K562 (cell line): ENCODE data around the gene CABP4. TPM values are rescaled to one million over a fixed set of nuclear protein-coding genes. Genes with fewer than 3 reads are reported as not detected.

Experiments
- ATAC-seq: fragments of 200-7000 bp; cut with Tn5 transposase; 3 replicates; pipeline ENCODE4 v1.9.1; 2020; ENCODE audit warnings: moderate library complexity
- BruUV-seq: library from RNA; stranded (reverse); fragments of 400-500 nt; replicated peaks from 2 replicates; lab custom pipeline; 2021; lab: Mats Ljungman, UMichigan
- CTCF ChIA-PET: fragments of 300-600 bp; formaldehyde crosslinking; extraction: SDS; loops from one replicate; lab custom pipeline; 2021; ENCODE audit warnings: low intra/inter-chr PET ratio; lab: Yijun Ruan, JAX
- POLR2A ChIA-PET: fragments of 300-600, 350-650 bp; sonication (Branson Sonifier 250); formaldehyde crosslinking; extraction: SDS; loops from one replicate; lab custom pipeline; 2021; ENCODE audit warnings: antibody characterized with exemption, inconsistent platforms; lab: Yijun Ruan, JAX
- DNase-seq, 4 experiments: peaks; one replicate each; pipeline versions ENCODE4 v3.0.0 to v3.0.0-alpha.2; 2011 to 2018; ENCODE audit warnings: low spot score in 3 of 4, mixed read lengths in 3 of 4; ENCODE audit errors: extremely low read depth in 1 of 4
- FAIRE-seq: peaks from 2 replicates; lab custom pipeline; 2011; peaks lifted over from hg19 to GRCh38; lab: Jason Lieb, UNC
- H2AFZ ChIP-seq: 2 replicates; pipeline ENCODE4 v1.6.0; 2011; ENCODE audit warnings: low read depth, low read length, control low read depth, inconsistent platforms
- H3K27ac ChIP-seq: fragments of 200-600 bp; 3 replicates; pipeline ENCODE4 v1.8.0; 2011; ENCODE audit warnings: low read depth, mild to moderate bottlenecking, control low read depth, inconsistent platforms, low read length, moderate library complexity, mixed read lengths; ENCODE audit errors: extremely low read depth
- H3K27me3 ChIP-seq, 2 experiments: fragments of 300-600 bp in 1 of 2; 2 replicates in 1 of 2; 3 replicates in 1 of 2; pipeline versions ENCODE4 v1.6.0 to v1.8.0; 2011; ENCODE audit warnings: inconsistent platforms in 2 of 2, low read length in 2 of 2, mild to moderate bottlenecking in 1 of 2, mixed read lengths in 1 of 2, moderate library complexity in 1 of 2; ENCODE audit not compliant: control insufficient read depth in 2 of 2, insufficient read depth in 2 of 2
- H3K36me3 ChIP-seq: fragments of 300-600 bp; 3 replicates; pipeline ENCODE4 v1.8.0; 2011; ENCODE audit warnings: mild to moderate bottlenecking, low read length, inconsistent platforms; ENCODE audit not compliant: control insufficient read depth, insufficient read depth
- H3K4me1 ChIP-seq, 2 experiments: fragments of 200-600 bp in 1 of 2; replicated peaks in 1 of 2; 2 replicates in 1 of 2; 3 replicates in 1 of 2; pipeline versions ENCODE4 v1.5.1 to v1.8.0; 2011; ENCODE audit warnings: inconsistent platforms in 2 of 2, low read length in 2 of 2, mild to moderate bottlenecking in 1 of 2, mixed read lengths in 1 of 2, moderate library complexity in 1 of 2; ENCODE audit not compliant: control insufficient read depth in 2 of 2, insufficient read depth in 2 of 2
- H3K4me2 ChIP-seq: 2 replicates; pipeline ENCODE4 v1.6.1; 2011; ENCODE audit warnings: low read length, control low read depth, inconsistent platforms, mixed read lengths; ENCODE audit not compliant: insufficient read depth
- H3K4me3 ChIP-seq: fragments of 200-600 bp; sonication (generic), shearing (Covaris generic); 2 replicates; pipeline ENCODE4 v1.5.1; 2016; ENCODE audit warnings: control low read depth, inconsistent platforms
- H3K79me2 ChIP-seq: fragments of 200-600 bp; 3 replicates; pipeline ENCODE4 v1.8.0; 2011; ENCODE audit warnings: low read length, inconsistent platforms; ENCODE audit not compliant: control insufficient read depth, insufficient read depth
- H3K9ac ChIP-seq, 2 experiments: 2 replicates each; pipeline versions ENCODE4 v1.6.0 to v1.6.1; 2011; ENCODE audit warnings: low read depth in 2 of 2, low read length in 2 of 2, control low read depth in 1 of 2, inconsistent platforms in 1 of 2, mild to moderate bottlenecking in 1 of 2, mixed read lengths in 1 of 2; ENCODE audit not compliant: insufficient read depth in 1 of 2
- H3K9me1 ChIP-seq: one replicate; pipeline ENCODE4 v1.6.0; 2011; ENCODE audit warnings: inconsistent platforms, mild to moderate bottlenecking, low read length, moderate library complexity; ENCODE audit not compliant: control insufficient read depth, insufficient read depth
- H3K9me3 ChIP-seq: replicated peaks from 2 replicates; pipeline ENCODE4 v1.5.1; 2011; ENCODE audit warnings: low read depth, low read length, inconsistent platforms; ENCODE audit not compliant: control insufficient read depth, insufficient read depth
- H4K20me1 ChIP-seq: replicated peaks from 2 replicates; pipeline ENCODE4 v1.6.1; 2011; ENCODE audit warnings: low read length, inconsistent platforms, mixed read lengths; ENCODE audit not compliant: control insufficient read depth, insufficient read depth
- ARID3B ChIP-seq: fragments of 250-450 bp; sonication (Bioruptor Pico); IDR thresholded peaks from 2 replicates; pipeline ENCODE4 v1.4.0; 2020; ENCODE audit warnings: borderline replicate concordance
- MAX ChIP-seq: sonication (generic); formaldehyde crosslinking; IDR thresholded peaks from 2 replicates; pipeline ENCODE4 v1.9.0; 2022; ENCODE audit warnings: mild to moderate bottlenecking, missing genetic modification reagents
- PHTF2 ChIP-seq: fragments of 250-450 bp; sonication (Bioruptor Pico); IDR thresholded peaks from 2 replicates; pipeline ENCODE4 v1.5.0; 2021; ENCODE audit warnings: mild to moderate bottlenecking
- RBFOX2 ChIP-seq: fragments of 200-400 bp; formaldehyde crosslinking; IDR thresholded peaks from 2 replicates; pipeline ENCODE4 v1.6.1; 2017; ENCODE audit warnings: low read depth, mild to moderate bottlenecking, low read length, moderate library complexity
- VEZF1 ChIP-seq: fragments of 200-800 bp; sonication (Bioruptor generic); IDR thresholded peaks from 2 replicates; pipeline ENCODE4 v1.6.1; 2017; ENCODE audit warnings: missing genetic modification characterization, missing compliant biosample characterization
- YY1 ChIP-seq, 3 experiments: IDR thresholded peaks; 2 replicates each; pipeline ENCODE4 v1.6.1; 2011; ENCODE audit warnings: low read length in 2 of 3, mild to moderate bottlenecking in 2 of 3, moderate library complexity in 2 of 3, borderline replicate concordance in 1 of 3, control low read depth in 1 of 3, low read depth in 1 of 3; ENCODE audit not compliant: insufficient read depth in 3 of 3, insufficient replicate concordance in 2 of 3, control insufficient read depth in 1 of 3, insufficient read length in 1 of 3; ENCODE audit errors: extremely low read depth in 1 of 3
- ZBTB2 ChIP-seq: fragments of 450-650 bp; IDR thresholded peaks from 2 replicates; pipeline ENCODE4 v1.6.1; 2016; ENCODE audit warnings: antibody characterized with exemption
- ZKSCAN8 ChIP-seq: fragments of 200-800 bp; sonication (Bioruptor generic); IDR thresholded peaks from 2 replicates; pipeline ENCODE4 v1.6.1; 2016; ENCODE audit warnings: missing genetic modification characterization, missing compliant biosample characterization
- ZNF12 ChIP-seq: sonication (generic); formaldehyde crosslinking; IDR thresholded peaks from 2 replicates; pipeline ENCODE4 v1.4.0; 2020; ENCODE audit warnings: mild to moderate bottlenecking, missing genetic modification reagents
- WGBS: fragments of 100-300 bp; shearing (Covaris generic); methylation state at CpG from one replicate; pipeline ENCODE4 v1.1.6; 2016; ENCODE audit warnings: low coverage, mixed read lengths; ENCODE audit not compliant: insufficient coverage; ENCODE audit errors: missing lambda C conversion rate; 5-methylcytosine and 5-hydroxymethylcytosine counted together
- in situ Hi-C: fragments of 300-500 bp; cut with MboI; formaldehyde crosslinking; loops from 4 replicates; pipeline ENCODE4 v1.15.0; 2018; ENCODE audit warnings: inconsistent platforms, mixed read lengths
- intact Hi-C: fragments of 100-400 bp; cut with micrococcal nuclease; formaldehyde crosslinking; loops from 2 replicates; pipeline ENCODE4 v1.14.2; 2022
- polyA plus RNA-seq, 8 experiments: library from polyadenylated mRNA; depleted of rRNA in 4 of 8; stranded (reverse) in 5 of 8; unstranded in 3 of 8; fragments of >200 nt; fragmentation: Nextera tagmentation in 2 of 8; fragmentation: Illumina TruSeq in 1 of 8; extraction: Ambion mirVana in 2 of 8; extraction: Trizol in 1 of 8; gene quantifications; 2 replicates each; pipeline versions ENCODE4 v1.2.1 to v1.2.3, GENCODE V29; 2011 to 2014; ENCODE audit warnings: inconsistent platforms in 1 of 8, missing spikeins in 1 of 8
- total RNA-seq, 7 experiments: library from RNA; depleted of rRNA in 6 of 7; stranded (reverse); fragments of >200 nt in 6 of 7; fragmentation: Illumina TruSeq in 2 of 7; extraction: Trizol in 2 of 7; gene quantifications; 2 replicates each; pipeline versions ENCODE4 v1.2.1 to v1.2.3, GENCODE V29; 2011 to 2021; ENCODE audit warnings: low replicate concordance in 1 of 7

Gene CABP4
- total and polyA plus RNA-seq, 9 of the 15 experiments (the other 6 are each of a cell fraction or from before 2014, with no cell fraction given): 0.11 TPM; not detected in 8

- peak; percentile 67 to 83 (median 78) for DNase-seq
- in situ Hi-C loops (no loop called here), intact Hi-C loops (loop anchor here (1.0 kb wide), 1 partner anchor 22 kb away; no protein-coding TSS in a partner anchor)
- H3K79me2 ChIP-seq: peaks cover 33% of the 10 kb centered on the region
- H3K27me3 ChIP-seq: no peaks in the 10 kb centered on the region
- H3K36me3 ChIP-seq: peaks cover 44% of the 10 kb centered on the region; the same call in 2 of the 3 replicates
- H4K20me1 ChIP-seq: no peaks in the 10 kb centered on the region
- peaks cover 28 to 76% of the 10 kb centered on the region in 2 experiments for H3K4me1 ChIP-seq
- peak overlapping the region; percentile 90 for H3K4me2 ChIP-seq
- peak overlapping the region; percentile 72 for H3K27ac ChIP-seq
- peak overlapping the region; percentile 60 to 87 for H3K9ac ChIP-seq
- no peaks in the 10 kb centered on the region for H3K9me3 ChIP-seq
- H3K9me1 ChIP-seq: peaks cover 6% of the 10 kb centered on the region
- ChIA-PET CTCF (no interaction called here), POLR2A (interaction anchor here (0.6 kb wide), 1 partner anchor 212 kb away, joined by 3 read pairs; no protein-coding TSS in a partner anchor)
- FAIRE-seq: no peak
- peak; percentile 0; the same call in 1 of the 3 replicates for ATAC-seq
- 8% methylated on average over 47 of the region's 101 CpGs for WGBS
- BruUV-seq: no TSS peak
- H2AFZ ChIP-seq: peak overlapping the region; percentile 71
- H3K4me3 ChIP-seq: peak overlapping the region; percentile 73
- peak; percentile 64; the same call in 1 of the 2 replicates for TF ChIP-seq RBFOX2
- peak; percentile 35; the same call in 1 of the 2 replicates for TF ChIP-seq MAX (CRISPR knock-in tag)
- TF ChIP-seq YY1 (IDR thresholded peaks at IDR 0.05; ENCODE audit: borderline replicate concordance in 1 of 3, control insufficient read depth in 1 of 3, extremely low read depth in 1 of 3, insufficient read depth in 3 of 3, insufficient read length in 1 of 3, insufficient replicate concordance in 2 of 3, low read depth in 1 of 3, low read length in 2 of 3): peak in 2 of 3 experiments; percentile 15 to 30
- 0 out of 2 replicates have a peak, but pooled peaks have one; percentile 34 for TF ChIP-seq ZBTB2
- TF ChIP-seq VEZF1: peak; percentile 81
- no peak for TF ChIP-seq PHTF2 (CRISPR knock-in tag)
- TF ChIP-seq ARID3B (CRISPR knock-in tag): no peak
- no peak for TF ChIP-seq ZKSCAN8 (CRISPR knock-in tag)
- 0 out of 2 replicates have a peak, but pooled peaks have one; percentile 48 for TF ChIP-seq ZNF12 (CRISPR knock-in tag)
These were observed 49.1 kb downstream of the CABP4 start for GRCh38 chr11:67504005-67504949.
